Fibroblast of lung (primary cell): ENCODE measurements around the gene STARD9.

Experiments used
- CTCF ChIP-seq, 2 donors: IDR thresholded peaks in 1 of 2; conservative IDR thresholded peaks in 1 of 2; 1 replicate in 1 of 2; 2 replicates in 1 of 2; pipeline ENCODE4 v1.5.1; 2011 to 2012; ENCODE audit warnings: low read length in 2 of 2, control low read depth in 1 of 2, inconsistent platforms in 1 of 2, low read depth in 1 of 2, mild to moderate bottlenecking in 1 of 2
- EZH2 ChIP-seq: IDR thresholded peaks from 2 replicates; pipeline ENCODE4 v1.5.1; 2012; ENCODE audit warnings: low read length, control low read depth, mild to moderate bottlenecking; ENCODE audit errors: missing control alignments

- TF ChIP-seq EZH2 (no peak), CTCF (conservative IDR thresholded peaks at IDR 0.05 in 1 of 2, IDR thresholded peaks at IDR 0.05 in 1 of 2; ENCODE audit: low read depth in 1 of 2, low read length in 2 of 2) (no peak)
These were observed 40.7 kb downstream of the STARD9 start for GRCh38 chr15:42616107-42616506.
